Measurements from ENCODE around the gene NPBWR2. TPM values are rescaled to one million over a fixed set of nuclear protein-coding genes. Genes with fewer than 3 reads are reported as not detected.

The NPBWR2 gene
- total and polyA plus RNA-seq, 4 donors: not detected

DNA sequence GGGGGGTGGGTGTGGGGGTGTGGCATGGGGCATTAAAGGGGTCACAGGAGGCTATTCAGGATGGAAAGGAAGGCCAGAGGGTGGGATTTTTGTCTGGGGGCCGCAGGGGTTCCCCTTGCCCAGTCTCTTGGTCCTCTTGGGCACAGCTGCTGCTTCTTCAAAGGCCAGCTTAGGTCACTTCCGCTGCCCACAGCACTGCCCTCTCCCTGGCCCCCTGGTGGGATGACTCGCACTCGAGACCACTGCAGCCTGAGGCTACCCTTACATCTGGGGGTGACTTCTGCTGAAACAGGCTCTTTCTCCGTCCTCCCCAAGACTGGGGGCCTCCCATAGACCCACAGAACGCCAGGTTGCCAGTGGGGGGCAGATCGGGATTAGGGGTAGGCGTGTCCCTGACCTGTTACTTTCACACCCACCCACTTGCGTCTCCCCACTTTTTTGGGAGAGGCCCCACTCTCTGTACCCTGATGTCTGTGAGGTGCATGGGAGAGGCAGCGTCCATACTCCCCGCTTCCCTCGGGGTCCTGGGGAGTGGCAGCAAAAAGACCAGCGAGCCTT lies 24.5 kb downstream of the NPBWR2 start (continued):
- TF ChIP-seq HNF4A (conservative IDR thresholded peaks at IDR 0.05) (no peak), HNF4G (IDR thresholded peaks at IDR 0.05) (no peak)

DNA sequence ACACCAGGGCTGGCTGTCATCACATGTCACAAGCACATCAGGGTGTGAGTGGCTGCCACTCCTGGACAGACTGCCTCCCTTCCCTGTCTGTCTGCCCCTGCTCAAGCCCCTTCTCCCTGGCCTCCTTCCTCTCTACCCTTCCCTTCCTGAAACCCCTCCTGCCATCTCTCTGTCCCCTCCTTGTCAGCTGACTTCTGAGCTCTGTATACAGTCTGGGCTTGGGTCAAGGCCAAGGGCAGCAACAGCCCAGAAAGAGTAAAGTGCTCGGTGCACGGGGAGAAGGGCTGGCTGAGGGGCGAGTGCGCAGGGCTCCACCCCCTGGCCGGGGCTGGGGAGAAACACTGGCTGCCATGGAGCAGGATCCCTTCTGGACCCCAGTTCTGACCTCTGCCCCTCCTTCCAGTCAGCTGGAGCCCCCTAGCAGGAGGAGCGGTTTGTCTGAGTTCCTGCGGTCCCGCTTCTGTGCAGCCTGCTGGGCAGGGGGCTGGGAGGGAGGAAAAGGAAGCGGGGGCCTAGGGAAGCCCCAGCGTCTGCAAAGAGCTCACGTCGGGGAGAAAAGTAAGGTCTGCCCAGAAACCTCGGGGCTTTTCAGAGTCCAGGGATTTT lies 25.1 kb downstream of the NPBWR2 start:
- Histone ChIP-seq H3K27ac (ENCODE audit: low read depth in 1 of 2, low read length in 2 of 2) (no peak overlapping the region), H3K9ac (ENCODE audit: low read depth in 1 of 2, low read length in 2 of 2) (no peak overlapping the region), H3K4me1 (ENCODE audit: control insufficient read depth in 4 of 4, insufficient read depth in 4 of 4, low read length in 3 of 4) (peaks cover 14 to 35% (median 19%) of the 10 kb centered on the region in 4 donors), H3K36me3 (ENCODE audit: control insufficient read depth in 4 of 4, insufficient read depth in 3 of 4, low read depth in 1 of 4, low read length in 3 of 4) (no peaks in the 10 kb centered on the region), H3K4me3 (ENCODE audit: low read depth in 1 of 3, low read length in 3 of 3) (no peak overlapping the region), H3K27me3 (ENCODE audit: control insufficient read depth in 4 of 4, insufficient read depth in 4 of 4, low read length in 3 of 4) (peaks cover 0 to 6% (median 0%) of the 10 kb centered on the region in 4 donors), H3K9me3 (ENCODE audit: control insufficient read depth in 4 of 4, low read length in 3 of 4) (no peaks in the 10 kb centered on the region)
- no peak for DNase-seq (ENCODE audit: low spot score)
- TF ChIP-seq HNF4A (conservative IDR thresholded peaks at IDR 0.05): no peak
- TF ChIP-seq, protein P1, sequence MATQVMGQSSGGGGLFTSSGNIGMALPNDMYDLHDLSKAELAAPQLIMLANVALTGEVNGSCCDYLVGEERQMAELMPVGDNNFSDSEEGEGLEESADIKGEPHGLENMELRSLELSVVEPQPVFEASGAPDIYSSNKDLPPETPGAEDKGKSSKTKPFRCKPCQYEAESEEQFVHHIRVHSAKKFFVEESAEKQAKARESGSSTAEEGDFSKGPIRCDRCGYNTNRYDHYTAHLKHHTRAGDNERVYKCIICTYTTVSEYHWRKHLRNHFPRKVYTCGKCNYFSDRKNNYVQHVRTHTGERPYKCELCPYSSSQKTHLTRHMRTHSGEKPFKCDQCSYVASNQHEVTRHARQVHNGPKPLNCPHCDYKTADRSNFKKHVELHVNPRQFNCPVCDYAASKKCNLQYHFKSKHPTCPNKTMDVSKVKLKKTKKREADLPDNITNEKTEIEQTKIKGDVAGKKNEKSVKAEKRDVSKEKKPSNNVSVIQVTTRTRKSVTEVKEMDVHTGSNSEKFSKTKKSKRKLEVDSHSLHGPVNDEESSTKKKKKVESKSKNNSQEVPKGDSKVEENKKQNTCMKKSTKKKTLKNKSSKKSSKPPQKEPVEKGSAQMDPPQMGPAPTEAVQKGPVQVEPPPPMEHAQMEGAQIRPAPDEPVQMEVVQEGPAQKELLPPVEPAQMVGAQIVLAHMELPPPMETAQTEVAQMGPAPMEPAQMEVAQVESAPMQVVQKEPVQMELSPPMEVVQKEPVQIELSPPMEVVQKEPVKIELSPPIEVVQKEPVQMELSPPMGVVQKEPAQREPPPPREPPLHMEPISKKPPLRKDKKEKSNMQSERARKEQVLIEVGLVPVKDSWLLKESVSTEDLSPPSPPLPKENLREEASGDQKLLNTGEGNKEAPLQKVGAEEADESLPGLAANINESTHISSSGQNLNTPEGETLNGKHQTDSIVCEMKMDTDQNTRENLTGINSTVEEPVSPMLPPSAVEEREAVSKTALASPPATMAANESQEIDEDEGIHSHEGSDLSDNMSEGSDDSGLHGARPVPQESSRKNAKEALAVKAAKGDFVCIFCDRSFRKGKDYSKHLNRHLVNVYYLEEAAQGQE (IDR thresholded peaks at IDR 0.05): no peak
- no peak for TF ChIP-seq RXRA (IDR thresholded peaks at IDR 0.05)
- 24% methylated on average over 13 of the region's 13 CpGs for WGBS

DNA sequence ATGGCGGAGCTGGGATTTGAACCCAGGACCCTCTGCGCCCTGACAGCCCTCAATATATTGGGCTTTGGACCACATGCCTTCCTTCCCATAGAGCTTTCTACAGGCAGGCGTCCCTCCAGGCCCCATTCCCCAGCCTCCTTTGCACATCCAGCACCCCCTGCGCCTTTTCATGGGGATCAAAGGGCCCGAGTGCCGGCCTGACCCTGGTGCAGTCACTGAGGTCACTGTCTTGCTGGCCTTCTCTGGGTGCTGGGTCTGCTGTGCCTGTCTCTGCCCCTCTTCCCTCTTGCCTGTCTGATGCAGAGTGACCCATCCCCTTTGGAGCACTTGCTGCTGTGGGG lies 25.8 kb downstream of the NPBWR2 start:
- Histone ChIP-seq H3K27ac (ENCODE audit: low read depth in 1 of 2, low read length in 2 of 2) (no peak overlapping the region), H3K9me3 (ENCODE audit: control insufficient read depth in 4 of 4, low read length in 3 of 4) (no peaks in the 10 kb centered on the region), H3K9ac (ENCODE audit: low read depth in 1 of 2, low read length in 2 of 2) (no peak overlapping the region), H3K27me3 (ENCODE audit: control insufficient read depth in 4 of 4, insufficient read depth in 4 of 4, low read length in 3 of 4) (peaks cover 0 to 6% (median 0%) of the 10 kb centered on the region in 4 donors), H3K4me3 (ENCODE audit: low read depth in 1 of 3, low read length in 3 of 3) (no peak overlapping the region), H3K36me3 (ENCODE audit: control insufficient read depth in 4 of 4, insufficient read depth in 3 of 4, low read depth in 1 of 4, low read length in 3 of 4) (no peaks in the 10 kb centered on the region), H3K4me1 (ENCODE audit: control insufficient read depth in 4 of 4, insufficient read depth in 4 of 4, low read length in 3 of 4) (peaks cover 14 to 35% (median 19%) of the 10 kb centered on the region in 4 donors)
- WGBS: 85% methylated on average over 6 of the region's 6 CpGs
- TF ChIP-seq GABPA (IDR thresholded peaks at IDR 0.05 in 1 of 2, conservative IDR thresholded peaks at IDR 0.05 in 1 of 2) (no peak), SP1 (IDR thresholded peaks at IDR 0.05) (no peak), JUND (IDR thresholded peaks at IDR 0.05) (no peak), YY1 (IDR thresholded peaks at IDR 0.05) (no peak), CTCF (IDR thresholded peaks at IDR 0.05; ENCODE audit: low read depth, low read length, missing input control) (no peak), RXRA (IDR thresholded peaks at IDR 0.05) (no peak), ATF3 (IDR thresholded peaks at IDR 0.05) (no peak), HNF4A (conservative IDR thresholded peaks at IDR 0.05) (no peak), RAD21 (IDR thresholded peaks at IDR 0.05) (no peak), MAX (IDR thresholded peaks at IDR 0.05) (no peak), EGR1 (IDR thresholded peaks at IDR 0.05; ENCODE audit: low read depth in 2 of 2) (no peak), TAF1 (conservative IDR thresholded peaks at IDR 0.05) (no peak), FOXA2 (IDR thresholded peaks at IDR 0.05) (no peak), NR2F2 (IDR thresholded peaks at IDR 0.05) (no peak), FOXA1 (IDR thresholded peaks at IDR 0.05) (no peak), HNF4G (IDR thresholded peaks at IDR 0.05) (no peak)
- TF ChIP-seq, protein P2, sequence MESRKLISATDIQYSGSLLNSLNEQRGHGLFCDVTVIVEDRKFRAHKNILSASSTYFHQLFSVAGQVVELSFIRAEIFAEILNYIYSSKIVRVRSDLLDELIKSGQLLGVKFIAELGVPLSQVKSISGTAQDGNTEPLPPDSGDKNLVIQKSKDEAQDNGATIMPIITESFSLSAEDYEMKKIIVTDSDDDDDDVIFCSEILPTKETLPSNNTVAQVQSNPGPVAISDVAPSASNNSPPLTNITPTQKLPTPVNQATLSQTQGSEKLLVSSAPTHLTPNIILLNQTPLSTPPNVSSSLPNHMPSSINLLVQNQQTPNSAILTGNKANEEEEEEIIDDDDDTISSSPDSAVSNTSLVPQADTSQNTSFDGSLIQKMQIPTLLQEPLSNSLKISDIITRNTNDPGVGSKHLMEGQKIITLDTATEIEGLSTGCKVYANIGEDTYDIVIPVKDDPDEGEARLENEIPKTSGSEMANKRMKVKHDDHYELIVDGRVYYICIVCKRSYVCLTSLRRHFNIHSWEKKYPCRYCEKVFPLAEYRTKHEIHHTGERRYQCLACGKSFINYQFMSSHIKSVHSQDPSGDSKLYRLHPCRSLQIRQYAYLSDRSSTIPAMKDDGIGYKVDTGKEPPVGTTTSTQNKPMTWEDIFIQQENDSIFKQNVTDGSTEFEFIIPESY (IDR thresholded peaks at IDR 0.05): no peak
- TF ChIP-seq, protein P1 (IDR thresholded peaks at IDR 0.05): no peak
- no peak for DNase-seq (ENCODE audit: low spot score)

Measured in liver (tissue), 9 donors.